CD4-positive, alpha-beta memory T cell (primary cell): ENCODE data around the gene ARHGDIA. TPM values are rescaled to one million over a fixed set of nuclear protein-coding genes. Genes with fewer than 3 reads are reported as not detected.
A peak's percentile ranks its signal among the peaks of the same experiment; 100 is the strongest.

Experiments
- CTCF ChIA-PET: fragments of 350-600 bp; sonication (Branson Sonifier 250); formaldehyde crosslinking; loops from one replicate; lab custom pipeline; 2021; ENCODE audit warnings: inconsistent platforms; ENCODE audit not compliant: partially characterized antibody; lab: Charles Lee
- POLR2A ChIA-PET: fragments of 350-600 bp; sonication (Branson Sonifier 250); formaldehyde crosslinking; loops from one replicate; lab custom pipeline; 2021; ENCODE audit not compliant: partially characterized antibody; lab: Charles Lee
- DNase-seq, 5 donors: peaks; one replicate each; pipeline versions ENCODE4 v3.0.0 to v3.0.0-alpha.2; 2020 to 2022; ENCODE audit warnings: mixed read lengths in 1 of 5
- H3K27ac ChIP-seq: one replicate; pipeline ENCODE4 v1.7.0; 2013; ENCODE audit warnings: low read depth, low read length
- H3K27me3 ChIP-seq: 2 replicates; pipeline ENCODE4 v1.7.0; 2013; ENCODE audit warnings: mild to moderate bottlenecking, low read length, moderate library complexity; ENCODE audit not compliant: insufficient read depth
- H3K36me3 ChIP-seq: 2 replicates; pipeline ENCODE4 v1.7.0; 2013; ENCODE audit warnings: mild to moderate bottlenecking, low read length, moderate library complexity; ENCODE audit not compliant: insufficient read depth
- H3K4me1 ChIP-seq: 2 replicates; pipeline ENCODE4 v1.7.0; 2013; ENCODE audit warnings: mild to moderate bottlenecking, low read length, moderate library complexity; ENCODE audit not compliant: insufficient read depth
- H3K4me3 ChIP-seq, 2 donors: one replicate each; pipeline ENCODE4 v1.7.0; 2013; ENCODE audit warnings: low read length in 2 of 2, mild to moderate bottlenecking in 1 of 2
- H3K9me3 ChIP-seq, 2 donors: one replicate each; pipeline ENCODE4 v1.7.0; 2013; ENCODE audit warnings: low read length in 2 of 2, control low read depth in 1 of 2; ENCODE audit not compliant: control insufficient read depth in 1 of 2
- H3K27ac Mint-ChIP-seq, 7 donors: one replicate each; pipeline ENCODE4 v1.8.0; 2020 to 2021; ENCODE audit warnings: mixed read lengths in 7 of 7, mild to moderate bottlenecking in 6 of 7, inconsistent platforms in 3 of 7, moderate library complexity in 3 of 7
- H3K27me3 Mint-ChIP-seq, 2 donors: one replicate each; pipeline ENCODE4 v1.8.0; 2020 to 2021; ENCODE audit warnings: mixed read lengths in 2 of 2
- H3K36me3 Mint-ChIP-seq, 2 donors: one replicate each; pipeline ENCODE4 v1.8.0; 2020 to 2021; ENCODE audit warnings: mixed read lengths in 2 of 2, inconsistent platforms in 1 of 2, mild to moderate bottlenecking in 1 of 2
- H3K4me1 Mint-ChIP-seq, 4 donors: one replicate each; pipeline ENCODE4 v1.8.0; 2020 to 2021; ENCODE audit warnings: mixed read lengths in 4 of 4, mild to moderate bottlenecking in 1 of 4
- H3K4me3 Mint-ChIP-seq, 8 donors: one replicate each; pipeline ENCODE4 v1.8.0; 2020 to 2021; ENCODE audit warnings: mixed read lengths in 8 of 8, mild to moderate bottlenecking in 7 of 8, moderate library complexity in 6 of 8, inconsistent platforms in 3 of 8
- H3K9me3 Mint-ChIP-seq, 8 donors: one replicate each; pipeline ENCODE4 v1.8.0; 2020 to 2021; ENCODE audit warnings: mixed read lengths in 8 of 8, mild to moderate bottlenecking in 5 of 8, inconsistent platforms in 3 of 8, moderate library complexity in 1 of 8
- intact Hi-C: fragments of 100-400 bp; cut with micrococcal nuclease; formaldehyde crosslinking; loops from one replicate; pipeline ENCODE4 v1.15.1; 2023
- polyA plus RNA-seq, 2 donors: library from polyadenylated mRNA; unstranded; fragments of 300-500 nt; fragmentation: Illumina TruSeq; gene quantifications; one replicate each; pipeline ENCODE4 v1.2.3, GENCODE V29; 2021
- total RNA-seq, 2 experiments: library from RNA; stranded (reverse); gene quantifications; one replicate each; pipeline ENCODE4 v1.2.3, GENCODE V29; 2021

Gene ARHGDIA
- total and polyA plus RNA-seq, 4 experiments from 2014 or later = 84.8 to 382 (median 292) TPM

DNA sequence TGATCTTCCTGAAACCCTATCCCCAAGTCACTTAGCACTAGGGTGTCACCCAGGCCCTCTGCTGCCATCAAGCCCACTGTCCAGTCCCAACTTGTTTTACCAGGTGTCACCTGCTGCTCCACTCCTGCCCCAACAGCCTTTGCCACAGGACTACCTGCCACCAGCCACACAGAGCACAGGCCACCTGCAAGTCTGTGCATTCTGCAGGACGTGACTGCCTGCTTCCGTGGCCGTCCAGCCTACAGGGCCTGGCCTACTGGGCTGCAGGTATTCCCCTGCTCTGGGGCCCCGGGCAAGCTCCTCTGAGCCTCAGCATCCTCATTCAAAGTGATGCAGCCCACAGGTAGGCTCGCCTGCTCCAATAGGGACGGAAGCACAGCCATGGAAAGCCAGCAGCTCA is 41.3 kb downstream of the ARHGDIA start:
- CTCF ChIA-PET = no interaction called here
- H3K36me3 ChIP-seq = no peaks in the 10 kb centered on the region
- H3K4me1 ChIP-seq = peaks cover 23% of the 10 kb centered on the region
- H3K4me3 Mint-ChIP-seq = no peak overlapping the region
- H3K27ac Mint-ChIP-seq = peak overlapping the region in 3 of 7 donors; percentile 29 to 96 (median 47)
- H3K9me3 ChIP-seq = no peaks in the 10 kb centered on the region
- no peak overlapping the region for H3K4me3 ChIP-seq
- no peaks in the 10 kb centered on the region for H3K27me3 Mint-ChIP-seq
- peaks cover 15 to 40% (median 24%) of the 10 kb centered on the region in 4 donors for H3K4me1 Mint-ChIP-seq
- POLR2A ChIA-PET = no interaction called here
- DNase-seq = no peak
- intact Hi-C loops = loop anchor here (5.0 kb wide), 1 partner anchor 42 kb away; the partner anchor contains the start of gene ARHGDIA
- H3K36me3 Mint-ChIP-seq = peaks cover 5 to 10% of the 10 kb centered on the region in 2 donors
- H3K27me3 ChIP-seq = no peaks in the 10 kb centered on the region
- H3K27ac ChIP-seq = no peak overlapping the region
- no peaks in the 10 kb centered on the region for H3K9me3 Mint-ChIP-seq

- ChIA-PET POLR2A (no interaction called here), CTCF (no interaction called here)
- Histone ChIP-seq H3K9me3 (no peaks in the 10 kb centered on the region), H3K36me3 (no peaks in the 10 kb centered on the region), H3K4me1 (peaks cover 19% of the 10 kb centered on the region), H3K27me3 (no peaks in the 10 kb centered on the region), H3K4me3 (no peak overlapping the region), H3K27ac (no peak overlapping the region)
- no peaks in the 10 kb centered on the region for H3K27me3 Mint-ChIP-seq
- no peaks in the 10 kb centered on the region for H3K9me3 Mint-ChIP-seq
- no peak for DNase-seq
- H3K27ac Mint-ChIP-seq = peak overlapping the region in 4 of 7 donors; percentile 22 to 64 (median 51)
- peak overlapping the region in 1 of 8 donors; percentile 30 for H3K4me3 Mint-ChIP-seq
- intact Hi-C loops = no loop called here
- H3K4me1 Mint-ChIP-seq = peaks cover 15 to 36% (median 21%) of the 10 kb centered on the region in 4 donors
- H3K36me3 Mint-ChIP-seq = peaks cover 5 to 12% of the 10 kb centered on the region in 2 donors
Measured at GRCh38 chr17:81828656-81829055, 42.5 kb downstream of the ARHGDIA start.

DNA sequence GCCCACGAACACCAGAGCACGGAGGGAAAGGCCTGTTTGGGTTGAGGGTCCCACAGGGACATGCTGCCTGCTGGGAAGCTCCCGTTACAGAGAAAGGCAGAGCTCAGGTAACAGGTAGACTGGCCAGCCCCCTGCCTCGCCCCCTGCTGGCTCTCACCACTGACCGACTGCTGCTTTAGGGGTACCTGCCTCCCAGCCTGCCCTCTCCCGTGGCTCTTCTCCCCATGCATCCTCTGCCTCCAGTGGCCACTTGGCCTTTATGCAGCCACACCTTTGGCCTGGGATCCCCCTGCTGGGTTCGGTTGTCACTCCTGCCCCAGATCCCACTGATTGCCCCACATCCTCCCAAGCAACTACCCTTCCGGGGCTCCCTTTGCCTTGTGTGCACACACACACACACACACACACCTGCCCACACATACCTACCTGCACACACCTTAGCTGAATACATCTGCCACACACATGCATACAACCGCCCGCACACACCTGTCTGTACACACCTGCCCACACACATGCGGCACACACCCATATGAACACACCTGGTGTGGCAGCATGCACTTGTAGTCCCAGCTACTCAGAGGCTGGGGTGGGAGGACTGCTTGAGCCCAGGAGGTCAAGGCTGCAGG is 45.2 kb downstream of the ARHGDIA start:
- POLR2A ChIA-PET = no interaction called here
- H3K36me3 ChIP-seq = no peaks in the 10 kb centered on the region
- peaks cover 5 to 9% of the 10 kb centered on the region in 2 donors for H3K36me3 Mint-ChIP-seq
- no peak for DNase-seq
- no peaks in the 10 kb centered on the region for H3K27me3 ChIP-seq
- H3K4me1 ChIP-seq = peaks cover 6% of the 10 kb centered on the region
- intact Hi-C loops = no loop called here
- no peak overlapping the region for H3K27ac ChIP-seq
- no peaks in the 10 kb centered on the region for H3K9me3 Mint-ChIP-seq
- no peak overlapping the region for H3K4me3 ChIP-seq
- CTCF ChIA-PET = no interaction called here
- H3K9me3 ChIP-seq = no peaks in the 10 kb centered on the region
- peaks cover 7 to 20% (median 8%) of the 10 kb centered on the region in 4 donors for H3K4me1 Mint-ChIP-seq
- H3K27ac Mint-ChIP-seq = peak overlapping the region in 2 of 7 donors; percentile 31 to 41
- H3K4me3 Mint-ChIP-seq = peak overlapping the region in 1 of 8 donors; percentile 56
- H3K27me3 Mint-ChIP-seq = no peaks in the 10 kb centered on the region

- intact Hi-C loops = no loop called here
- ChIA-PET CTCF (no interaction called here), POLR2A (interaction anchor here (1.3 kb wide), 1 partner anchor 17 kb away, joined by 3 read pairs; no protein-coding TSS in a partner anchor)
- H3K27me3 ChIP-seq = no peaks in the 10 kb centered on the region
- Mint-ChIP-seq H3K4me1 (peaks cover 6 to 17% (median 8%) of the 10 kb centered on the region in 4 donors), H3K9me3 (no peaks in the 10 kb centered on the region), H3K27me3 (no peaks in the 10 kb centered on the region), H3K36me3 (peaks cover 5 to 8% of the 10 kb centered on the region in 2 donors), H3K27ac (no peak overlapping the region), H3K4me3 (no peak overlapping the region)
- DNase-seq = no peak
- H3K4me3 ChIP-seq = no peak overlapping the region
- H3K4me1 ChIP-seq = peaks cover 6% of the 10 kb centered on the region
- H3K27ac ChIP-seq = no peak overlapping the region
- no peaks in the 10 kb centered on the region for H3K36me3 ChIP-seq
- H3K9me3 ChIP-seq = no peaks in the 10 kb centered on the region
Measured at GRCh38 chr17:81824595-81824994, 46.5 kb downstream of the ARHGDIA start.

DNA sequence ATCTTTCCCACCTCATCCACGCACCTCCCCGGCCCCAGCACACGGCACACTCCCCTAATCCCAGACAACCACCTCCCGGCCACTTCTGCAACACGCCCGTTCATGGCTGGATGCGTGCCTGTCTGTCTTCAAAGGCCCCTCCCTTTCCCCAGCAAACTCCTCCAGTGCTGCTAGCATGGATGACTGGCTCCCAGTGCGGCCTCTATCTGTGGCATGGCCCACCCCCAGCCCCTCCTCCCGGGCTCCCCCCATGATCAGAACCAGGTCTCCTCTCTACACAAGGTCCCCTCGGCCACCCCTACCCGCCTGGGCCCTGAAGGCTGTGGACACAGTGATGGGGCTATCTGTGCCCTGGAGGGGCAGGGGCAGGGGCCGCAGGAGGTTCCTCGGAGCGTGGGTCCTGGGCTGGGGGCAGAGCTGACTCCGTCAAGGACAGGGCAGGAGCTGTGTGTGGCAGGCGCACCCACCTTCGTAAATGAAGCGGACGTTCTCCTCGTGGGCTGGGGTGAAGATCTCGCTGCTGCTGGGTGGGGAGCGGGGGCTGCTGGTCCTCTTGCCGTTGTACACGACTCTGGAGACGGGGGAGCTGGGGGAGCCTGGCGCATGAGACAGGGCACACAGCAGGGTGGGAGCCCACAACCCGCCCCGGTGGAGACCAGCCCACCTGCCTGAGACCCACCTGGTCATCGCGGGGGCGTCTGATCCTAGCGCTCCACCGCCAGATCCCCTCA is 47.2 kb downstream of the ARHGDIA start:
- H3K9me3 Mint-ChIP-seq = no peaks in the 10 kb centered on the region
- POLR2A ChIA-PET = interaction anchor here (1.3 kb wide), 1 partner anchor 17 kb away, joined by 3 read pairs; no protein-coding TSS in a partner anchor
- H3K27ac Mint-ChIP-seq = no peak overlapping the region

GRCh38 chr17:81822996-81823819 is 47.9 kb downstream of the ARHGDIA start:
- Mint-ChIP-seq H3K27me3 (no peaks in the 10 kb centered on the region), H3K27ac (no peak overlapping the region), H3K4me3 (no peak overlapping the region), H3K4me1 (peaks cover 2 to 7% (median 5%) of the 10 kb centered on the region in 4 donors), H3K9me3 (no peaks in the 10 kb centered on the region), H3K36me3 (peaks cover 5 to 6% of the 10 kb centered on the region in 2 donors)
- CTCF ChIA-PET = no interaction called here
- no peaks in the 10 kb centered on the region for H3K36me3 ChIP-seq
- H3K4me1 ChIP-seq = peaks cover 6% of the 10 kb centered on the region
- POLR2A ChIA-PET = no interaction called here
- no peaks in the 10 kb centered on the region for H3K9me3 ChIP-seq
- no peak overlapping the region for H3K4me3 ChIP-seq
- H3K27ac ChIP-seq = no peak overlapping the region
- DNase-seq = no peak
- H3K27me3 ChIP-seq = no peaks in the 10 kb centered on the region
- intact Hi-C loops = no loop called here

More for the DNA sequence above, 47.2 kb downstream of the ARHGDIA start:
- no peak for DNase-seq
- no peaks in the 10 kb centered on the region for H3K27me3 Mint-ChIP-seq
- CTCF ChIA-PET = no interaction called here
- peaks cover 5 to 13% (median 9%) of the 10 kb centered on the region in 4 donors for H3K4me1 Mint-ChIP-seq
- no peaks in the 10 kb centered on the region for H3K36me3 ChIP-seq
- no peaks in the 10 kb centered on the region for H3K27me3 ChIP-seq
- peaks cover 5 to 7% of the 10 kb centered on the region in 2 donors for H3K36me3 Mint-ChIP-seq
- H3K4me3 ChIP-seq = no peak overlapping the region
- H3K4me1 ChIP-seq = peaks cover 6% of the 10 kb centered on the region
- H3K4me3 Mint-ChIP-seq = no peak overlapping the region
- intact Hi-C loops = no loop called here
- no peak overlapping the region for H3K27ac ChIP-seq
- no peaks in the 10 kb centered on the region for H3K9me3 ChIP-seq

GRCh38 chr17:81822312-81822637 is 48.9 kb downstream of the ARHGDIA start:
- DNase-seq = no peak
- H3K4me3 Mint-ChIP-seq = no peak overlapping the region
- H3K9me3 ChIP-seq = no peaks in the 10 kb centered on the region
- intact Hi-C loops = no loop called here
- peaks cover 2 to 6% (median 5%) of the 10 kb centered on the region in 4 donors for H3K4me1 Mint-ChIP-seq
- ChIA-PET POLR2A (interaction anchor here (1.0 kb wide), 1 partner anchor 105 kb away, joined by 3 read pairs; the partner anchor contains the start of gene MAFG), CTCF (interaction anchor here (1.0 kb wide), 1 partner anchor 45 kb away, joined by 3 read pairs; no protein-coding TSS in a partner anchor)
- no peak overlapping the region for H3K4me3 ChIP-seq
- H3K36me3 Mint-ChIP-seq = peaks cover 5 to 6% of the 10 kb centered on the region in 2 donors
- no peak overlapping the region for H3K27ac Mint-ChIP-seq
- no peaks in the 10 kb centered on the region for H3K27me3 Mint-ChIP-seq
- H3K27ac ChIP-seq = no peak overlapping the region
- no peaks in the 10 kb centered on the region for H3K27me3 ChIP-seq
- H3K36me3 ChIP-seq = no peaks in the 10 kb centered on the region
- peaks cover 6% of the 10 kb centered on the region for H3K4me1 ChIP-seq
- no peaks in the 10 kb centered on the region for H3K9me3 Mint-ChIP-seq
